ENCODE measurements around the gene ACTL7B.

The ACTL7B gene

DNA sequence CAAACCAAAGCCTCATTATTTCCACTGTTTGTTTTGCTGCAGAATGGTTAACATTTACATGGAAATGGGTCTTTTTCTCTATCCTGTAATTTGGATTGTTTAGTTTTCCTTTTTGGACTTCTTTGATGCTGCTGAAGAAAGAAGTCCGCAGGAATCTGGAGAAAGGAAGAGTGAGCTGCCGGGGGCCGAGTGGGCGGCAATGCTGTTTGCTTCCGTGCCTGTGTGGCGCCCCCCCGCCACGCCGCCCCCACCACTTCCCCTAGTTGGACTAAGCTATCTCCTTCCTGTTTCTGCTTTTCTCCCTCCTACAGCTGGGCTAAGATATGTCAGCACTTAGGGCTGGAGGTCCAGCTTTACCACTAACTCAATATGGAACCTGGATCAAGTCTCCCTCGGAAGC is 39.7 kb downstream of the ACTL7B start:
- no peaks in the 10 kb centered on the region for H3K27me3 ChIP-seq (ENCODE audit: control insufficient read depth, insufficient read depth, low read length)
- no peak overlapping the region for H3K4me3 ChIP-seq (ENCODE audit: low read depth, low read length)
- no peaks in the 10 kb centered on the region for H3K9me3 ChIP-seq (ENCODE audit: control insufficient read depth, insufficient read depth, low read depth, low read length)
- no peak overlapping the region for H3K27ac ChIP-seq (ENCODE audit: low read depth, low read length)
- H3K4me1 ChIP-seq (ENCODE audit: control insufficient read depth, insufficient read depth, low read length): peaks cover 2% of the 10 kb centered on the region; the same call in 1 of the 2 replicates
- H3K9ac ChIP-seq (ENCODE audit: low read length): no peak overlapping the region
- no peaks in the 10 kb centered on the region for H3K36me3 ChIP-seq (ENCODE audit: control insufficient read depth, insufficient read depth, low read length)

- Histone ChIP-seq H3K9ac (ENCODE audit: low read length) (no peak overlapping the region), H3K27me3 (ENCODE audit: control insufficient read depth, insufficient read depth, low read length) (no peaks in the 10 kb centered on the region), H3K36me3 (ENCODE audit: control insufficient read depth, insufficient read depth, low read length) (no peaks in the 10 kb centered on the region), H3K9me3 (ENCODE audit: control insufficient read depth, insufficient read depth, low read depth, low read length) (no peaks in the 10 kb centered on the region), H3K27ac (ENCODE audit: low read depth, low read length) (no peak overlapping the region), H3K4me3 (ENCODE audit: low read depth, low read length) (no peak overlapping the region), H3K4me1 (ENCODE audit: control insufficient read depth, insufficient read depth, low read length) (peaks cover 2% of the 10 kb centered on the region; the same call in 1 of the 2 replicates)
Measured at GRCh38 chr9:108815156-108815555, 40.6 kb downstream of the ACTL7B start.

GRCh38 chr9:108813951-108814601 is 41.7 kb downstream of the ACTL7B start:
- H3K4me3 ChIP-seq (ENCODE audit: low read depth, low read length): no peak overlapping the region
- no peaks in the 10 kb centered on the region for H3K9me3 ChIP-seq (ENCODE audit: control insufficient read depth, insufficient read depth, low read depth, low read length)
- no peak overlapping the region for H3K9ac ChIP-seq (ENCODE audit: low read length)
- no peak overlapping the region for H3K27ac ChIP-seq (ENCODE audit: low read depth, low read length)
- no peaks in the 10 kb centered on the region for H3K36me3 ChIP-seq (ENCODE audit: control insufficient read depth, insufficient read depth, low read length)
- no peaks in the 10 kb centered on the region for H3K27me3 ChIP-seq (ENCODE audit: control insufficient read depth, insufficient read depth, low read length)
- peaks cover 2% of the 10 kb centered on the region; the same call in 1 of the 2 replicates for H3K4me1 ChIP-seq (ENCODE audit: control insufficient read depth, insufficient read depth, low read length)

DNA sequence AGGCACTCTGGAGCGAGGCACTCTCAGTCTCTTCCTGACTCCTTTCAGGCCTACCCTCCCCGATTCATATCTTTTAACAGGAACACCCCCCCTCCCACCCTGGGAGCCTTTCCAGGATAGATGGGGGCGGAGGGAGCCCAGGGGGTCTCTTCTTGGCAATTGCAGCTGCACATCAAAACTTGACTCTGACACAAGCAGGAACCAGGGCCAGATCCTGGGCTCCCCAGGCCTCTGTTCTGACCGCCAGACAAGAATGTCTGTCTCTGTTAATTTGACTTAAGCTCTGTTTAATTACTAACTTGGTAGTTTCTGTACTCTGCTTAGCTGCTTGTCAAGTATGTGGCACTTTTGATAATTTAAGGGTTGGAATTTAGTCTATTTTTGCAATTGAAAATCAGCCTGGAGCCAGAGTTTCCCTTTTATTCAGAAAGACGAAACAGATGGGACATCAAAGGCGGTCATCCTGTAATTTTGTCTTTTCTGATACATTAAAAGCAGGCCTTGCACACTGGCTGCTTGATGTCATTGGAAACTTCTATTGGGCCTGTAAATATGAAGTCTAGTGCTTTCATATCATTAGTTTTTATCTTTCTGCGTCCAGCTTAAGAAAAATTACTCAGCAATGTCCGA is 43.3 kb downstream of the ACTL7B start:
- no peaks in the 10 kb centered on the region for H3K9me3 ChIP-seq (ENCODE audit: control insufficient read depth, insufficient read depth, low read depth, low read length)
- no peak overlapping the region for H3K4me3 ChIP-seq (ENCODE audit: low read depth, low read length)
- no peak overlapping the region for H3K27ac ChIP-seq (ENCODE audit: low read depth, low read length)

DNA sequence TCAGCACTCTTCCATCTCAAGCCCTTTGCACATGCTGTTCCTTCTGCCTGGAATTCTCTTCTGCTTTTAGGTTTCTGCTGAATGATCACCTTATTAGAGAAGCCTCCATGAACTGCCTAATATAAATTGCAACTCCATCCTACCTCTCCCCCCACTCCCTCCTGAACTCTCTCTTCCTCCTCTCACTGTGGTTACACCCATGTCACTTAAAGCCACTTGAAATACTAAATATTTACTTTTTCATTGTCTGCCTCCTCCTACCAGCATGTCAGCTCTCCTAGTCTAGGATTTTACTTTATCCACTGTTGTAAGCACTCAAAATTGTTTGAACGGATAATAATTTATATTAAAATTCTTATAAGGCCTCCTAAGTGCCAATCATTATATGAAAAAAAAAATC is 43.8 kb downstream of the ACTL7B start:
- Histone ChIP-seq H3K9me3 (ENCODE audit: control insufficient read depth, insufficient read depth, low read depth, low read length) (no peaks in the 10 kb centered on the region), H3K9ac (ENCODE audit: low read length) (no peak overlapping the region), H3K27ac (ENCODE audit: low read depth, low read length) (no peak overlapping the region), H3K4me1 (ENCODE audit: control insufficient read depth, insufficient read depth, low read length) (peaks cover 2% of the 10 kb centered on the region; the same call in 1 of the 2 replicates), H3K4me3 (ENCODE audit: low read depth, low read length) (no peak overlapping the region), H3K36me3 (ENCODE audit: control insufficient read depth, insufficient read depth, low read length) (no peaks in the 10 kb centered on the region), H3K27me3 (ENCODE audit: control insufficient read depth, insufficient read depth, low read length) (no peaks in the 10 kb centered on the region)

More for the DNA sequence above, 43.3 kb downstream of the ACTL7B start:
- H3K27me3 ChIP-seq (ENCODE audit: control insufficient read depth, insufficient read depth, low read length): no peaks in the 10 kb centered on the region
- no peaks in the 10 kb centered on the region for H3K36me3 ChIP-seq (ENCODE audit: control insufficient read depth, insufficient read depth, low read length)
- H3K4me1 ChIP-seq (ENCODE audit: control insufficient read depth, insufficient read depth, low read length): peaks cover 2% of the 10 kb centered on the region; the same call in 1 of the 2 replicates
- H3K9ac ChIP-seq (ENCODE audit: low read length): no peak overlapping the region

GRCh38 chr9:108809269-108809668 is 46.5 kb downstream of the ACTL7B start:
- Histone ChIP-seq H3K36me3 (ENCODE audit: control insufficient read depth, insufficient read depth, low read length) (no peaks in the 10 kb centered on the region), H3K9me3 (ENCODE audit: control insufficient read depth, insufficient read depth, low read depth, low read length) (no peaks in the 10 kb centered on the region)

More at GRCh38 chr9:108809269-108809668, 46.5 kb downstream of the ACTL7B start:
- Histone ChIP-seq H3K9ac (ENCODE audit: low read length) (no peak overlapping the region), H3K27ac (ENCODE audit: low read depth, low read length) (no peak overlapping the region), H3K27me3 (ENCODE audit: control insufficient read depth, insufficient read depth, low read length) (no peaks in the 10 kb centered on the region), H3K4me3 (ENCODE audit: low read depth, low read length) (no peak overlapping the region), H3K4me1 (ENCODE audit: control insufficient read depth, insufficient read depth, low read length) (peaks cover 6% of the 10 kb centered on the region; the same call in 1 of the 2 replicates)
